ENCODE results near the gene GRB14. TPM values are rescaled to one million over a fixed set of nuclear protein-coding genes. Genes with fewer than 3 reads are reported as not detected.

The GRB14 gene
- total and polyA plus RNA-seq, 10 donors, result 0.28 to 6.7 (median 2.5) TPM

DNA sequence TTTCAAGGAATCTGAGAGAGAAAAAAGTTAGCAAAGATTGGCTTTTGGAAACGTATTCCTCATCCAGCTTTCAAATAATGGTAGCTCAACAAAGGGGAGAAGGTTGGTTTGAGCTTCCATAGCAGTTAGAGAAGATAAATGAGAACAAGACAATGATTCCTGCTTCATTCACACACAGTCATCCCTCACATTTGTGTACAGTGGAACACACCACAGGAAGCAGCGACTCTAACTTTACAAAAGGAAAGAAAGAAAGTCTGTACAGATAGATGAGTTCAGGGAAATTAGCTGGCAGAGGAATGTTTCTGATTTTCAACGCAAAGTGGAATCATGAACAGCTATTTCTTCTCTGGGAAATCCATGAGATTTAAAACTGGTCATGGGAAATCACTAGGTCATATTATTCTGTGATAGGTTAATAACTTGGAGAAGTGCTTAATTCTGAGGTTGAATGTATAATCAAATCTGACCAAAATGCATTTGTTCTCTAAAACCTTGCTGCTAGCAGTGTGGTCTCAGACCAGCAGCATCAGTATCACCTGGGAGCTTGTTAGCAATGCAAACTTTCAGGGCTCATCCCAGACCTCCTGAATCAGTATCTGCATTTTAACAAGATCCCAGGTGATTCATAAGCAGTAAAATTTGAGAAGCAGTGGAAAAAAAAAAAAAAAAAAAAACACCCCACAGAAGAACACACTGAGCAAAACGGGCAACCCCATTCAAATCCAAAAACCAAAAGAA lies 112.0 kb downstream of the GRB14 start:
- H3K27me3 ChIP-seq (replicated peaks in 1 of 7), result no peaks in the 10 kb centered on the region
- no peaks in the 10 kb centered on the region for H3K36me3 ChIP-seq
- H3K9me3 ChIP-seq, result peaks cover 0 to 2% (median 0%) of the 10 kb centered on the region in 8 donors
- WGBS, 5 donors, result 64 to 83% (median 79%) methylated on average over 4 of the region's 4 CpGs
- intact Hi-C loops (cut with DNase I; ENCODE audit: low total_unique reads), result no loop called here
- TF ChIP-seq POLR2A (IDR thresholded peaks at IDR 0.05) (no peak), POLR2AphosphoS5 (IDR thresholded peaks at IDR 0.05) (no peak)
- TF ChIP-seq, protein P1, sequence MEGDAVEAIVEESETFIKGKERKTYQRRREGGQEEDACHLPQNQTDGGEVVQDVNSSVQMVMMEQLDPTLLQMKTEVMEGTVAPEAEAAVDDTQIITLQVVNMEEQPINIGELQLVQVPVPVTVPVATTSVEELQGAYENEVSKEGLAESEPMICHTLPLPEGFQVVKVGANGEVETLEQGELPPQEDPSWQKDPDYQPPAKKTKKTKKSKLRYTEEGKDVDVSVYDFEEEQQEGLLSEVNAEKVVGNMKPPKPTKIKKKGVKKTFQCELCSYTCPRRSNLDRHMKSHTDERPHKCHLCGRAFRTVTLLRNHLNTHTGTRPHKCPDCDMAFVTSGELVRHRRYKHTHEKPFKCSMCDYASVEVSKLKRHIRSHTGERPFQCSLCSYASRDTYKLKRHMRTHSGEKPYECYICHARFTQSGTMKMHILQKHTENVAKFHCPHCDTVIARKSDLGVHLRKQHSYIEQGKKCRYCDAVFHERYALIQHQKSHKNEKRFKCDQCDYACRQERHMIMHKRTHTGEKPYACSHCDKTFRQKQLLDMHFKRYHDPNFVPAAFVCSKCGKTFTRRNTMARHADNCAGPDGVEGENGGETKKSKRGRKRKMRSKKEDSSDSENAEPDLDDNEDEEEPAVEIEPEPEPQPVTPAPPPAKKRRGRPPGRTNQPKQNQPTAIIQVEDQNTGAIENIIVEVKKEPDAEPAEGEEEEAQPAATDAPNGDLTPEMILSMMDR (IDR thresholded peaks at IDR 0.05 in 8 of 11, conservative IDR thresholded peaks at IDR 0.05 in 3 of 11), result no peak
- no peak overlapping the region for H3K4me3 ChIP-seq
- no peak for DNase-seq
- H3K27ac ChIP-seq, result no peak overlapping the region
- no peaks in the 10 kb centered on the region for H3K4me1 ChIP-seq

DNA sequence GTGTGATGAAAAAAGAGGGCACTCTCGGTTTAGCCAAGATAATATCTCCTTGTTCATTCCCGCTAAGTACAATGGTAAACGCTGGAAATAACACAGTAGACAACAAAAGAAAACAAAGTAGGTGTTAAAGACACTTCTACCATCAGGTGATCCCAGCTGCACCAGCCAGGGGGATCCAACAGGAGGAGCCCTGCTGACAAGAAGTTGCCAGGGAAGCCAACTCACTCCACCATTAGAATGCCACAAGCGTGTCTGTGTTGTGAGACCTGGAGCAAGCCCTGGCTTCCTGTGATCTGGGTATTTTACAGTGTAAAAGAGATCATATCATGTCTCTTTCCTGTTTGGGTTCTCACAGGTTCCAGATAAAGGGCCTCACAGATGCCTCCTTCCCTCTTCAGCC lies 117.0 kb downstream of the GRB14 start:
- H3K27ac ChIP-seq, result no peak overlapping the region
- TF ChIP-seq, protein P1 (IDR thresholded peaks at IDR 0.05 in 8 of 11, conservative IDR thresholded peaks at IDR 0.05 in 3 of 11), result no peak
- no peak for TF ChIP-seq POLR2A (IDR thresholded peaks at IDR 0.05)
- TF ChIP-seq POLR2AphosphoS5 (IDR thresholded peaks at IDR 0.05), result no peak

DNA sequence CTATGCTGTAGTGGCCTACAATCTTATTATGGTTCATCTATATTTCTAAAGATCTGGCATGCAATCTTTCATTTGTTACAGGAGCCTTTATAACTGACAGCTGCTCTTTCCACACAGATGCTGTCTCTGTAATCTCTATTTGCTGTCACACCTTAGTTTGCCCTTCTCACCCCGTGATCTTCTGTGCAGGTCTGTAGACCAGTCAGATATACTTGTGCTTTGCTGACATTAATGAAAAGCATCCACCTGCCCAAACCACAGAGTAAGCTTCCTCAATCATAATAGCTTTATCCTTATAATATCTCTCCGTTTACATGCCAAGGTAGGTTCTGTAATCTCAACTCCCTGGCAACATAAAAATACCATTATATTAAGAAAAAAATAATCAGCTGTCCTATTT lies 122.4 kb downstream of the GRB14 start:
- Histone ChIP-seq H3K36me3 (no peaks in the 10 kb centered on the region), H3K4me3 (no peak overlapping the region), H3K27ac (no peak overlapping the region), H3K27me3 (replicated peaks in 1 of 7) (no peaks in the 10 kb centered on the region), H3K9me3 (no peaks in the 10 kb centered on the region), H3K4me1 (no peaks in the 10 kb centered on the region)
- TF ChIP-seq POLR2AphosphoS5 (IDR thresholded peaks at IDR 0.05) (no peak), POLR2A (IDR thresholded peaks at IDR 0.05) (no peak)
- TF ChIP-seq, protein P1 (IDR thresholded peaks at IDR 0.05 in 8 of 11, conservative IDR thresholded peaks at IDR 0.05 in 3 of 11), result no peak
- intact Hi-C loops (cut with DNase I; ENCODE audit: low total_unique reads), result no loop called here
- no peak for DNase-seq
- WGBS, 5 donors, result 83 to 90% (median 85%) methylated on average over 2 of the region's 2 CpGs

More for the DNA sequence above, 117.0 kb downstream of the GRB14 start:
- H3K4me3 ChIP-seq, result no peak overlapping the region
- H3K4me1 ChIP-seq, result no peaks in the 10 kb centered on the region
- H3K9me3 ChIP-seq, result no peaks in the 10 kb centered on the region
- H3K27me3 ChIP-seq (replicated peaks in 1 of 7), result no peaks in the 10 kb centered on the region
- intact Hi-C loops (cut with DNase I; ENCODE audit: low total_unique reads), result no loop called here
- 74 to 92% (median 81%) methylated on average over 4 of the region's 4 CpGs for WGBS, 5 donors
- H3K36me3 ChIP-seq, result no peaks in the 10 kb centered on the region
- no peak for DNase-seq

DNA sequence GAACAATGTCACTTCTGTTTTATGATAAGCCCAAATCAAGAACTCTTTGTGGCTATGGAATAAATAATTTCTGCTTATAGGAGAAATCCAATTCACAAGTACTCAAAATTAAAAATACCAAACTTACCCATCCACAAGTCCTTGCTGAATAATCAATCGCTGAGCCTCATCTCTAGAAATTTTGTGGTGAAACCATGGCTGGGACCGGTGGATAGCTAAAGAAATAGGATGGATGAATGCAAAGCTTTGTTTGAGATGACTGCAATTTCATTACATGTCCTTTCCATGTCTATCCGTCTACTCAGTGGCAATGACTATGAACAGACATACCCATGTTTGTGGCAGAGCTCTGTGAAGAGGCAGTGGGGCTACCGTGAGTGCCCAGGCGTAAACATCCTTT lies 124.4 kb downstream of the GRB14 start:
- H3K27ac ChIP-seq, result no peak overlapping the region
- intact Hi-C loops (cut with DNase I; ENCODE audit: low total_unique reads), result no loop called here
- no peaks in the 10 kb centered on the region for H3K4me1 ChIP-seq
- TF ChIP-seq POLR2AphosphoS5 (IDR thresholded peaks at IDR 0.05) (no peak), POLR2A (IDR thresholded peaks at IDR 0.05) (no peak)
- TF ChIP-seq, protein P1 (IDR thresholded peaks at IDR 0.05 in 8 of 11, conservative IDR thresholded peaks at IDR 0.05 in 3 of 11), result no peak
- H3K4me3 ChIP-seq, result no peak overlapping the region
- H3K36me3 ChIP-seq, result no peaks in the 10 kb centered on the region
- no peaks in the 10 kb centered on the region for H3K27me3 ChIP-seq (replicated peaks in 1 of 7)
- no peak for DNase-seq
- H3K9me3 ChIP-seq, result no peaks in the 10 kb centered on the region
- 88 to 97% (median 90%) methylated on average over 5 of the region's 5 CpGs for WGBS, 5 donors

Data from spleen (tissue), 11 donors.